HG02759 (cell line): ENCODE data around the gene PMS2.
"Not testable (repeated sequence)": the region's sequence is repeated elsewhere in the genome, so short reads cannot be mapped to it uniquely, and the experiment has no call there.

Source experiments
- ATAC-seq: cut with Tn5 transposase; IDR thresholded peaks from one replicate; pipeline ENCODE4 v1.9.1; 2021; ENCODE audit warnings: mild to moderate bottlenecking, moderate library complexity; ENCODE audit not compliant: unreplicated experiment

Gene PMS2, protein sequence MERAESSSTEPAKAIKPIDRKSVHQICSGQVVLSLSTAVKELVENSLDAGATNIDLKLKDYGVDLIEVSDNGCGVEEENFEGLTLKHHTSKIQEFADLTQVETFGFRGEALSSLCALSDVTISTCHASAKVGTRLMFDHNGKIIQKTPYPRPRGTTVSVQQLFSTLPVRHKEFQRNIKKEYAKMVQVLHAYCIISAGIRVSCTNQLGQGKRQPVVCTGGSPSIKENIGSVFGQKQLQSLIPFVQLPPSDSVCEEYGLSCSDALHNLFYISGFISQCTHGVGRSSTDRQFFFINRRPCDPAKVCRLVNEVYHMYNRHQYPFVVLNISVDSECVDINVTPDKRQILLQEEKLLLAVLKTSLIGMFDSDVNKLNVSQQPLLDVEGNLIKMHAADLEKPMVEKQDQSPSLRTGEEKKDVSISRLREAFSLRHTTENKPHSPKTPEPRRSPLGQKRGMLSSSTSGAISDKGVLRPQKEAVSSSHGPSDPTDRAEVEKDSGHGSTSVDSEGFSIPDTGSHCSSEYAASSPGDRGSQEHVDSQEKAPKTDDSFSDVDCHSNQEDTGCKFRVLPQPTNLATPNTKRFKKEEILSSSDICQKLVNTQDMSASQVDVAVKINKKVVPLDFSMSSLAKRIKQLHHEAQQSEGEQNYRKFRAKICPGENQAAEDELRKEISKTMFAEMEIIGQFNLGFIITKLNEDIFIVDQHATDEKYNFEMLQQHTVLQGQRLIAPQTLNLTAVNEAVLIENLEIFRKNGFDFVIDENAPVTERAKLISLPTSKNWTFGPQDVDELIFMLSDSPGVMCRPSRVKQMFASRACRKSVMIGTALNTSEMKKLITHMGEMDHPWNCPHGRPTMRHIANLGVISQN

GRCh38 chr7:6008668-6009611 lies at the start of gene PMS2, which contains the start of gene AIMP2:
TSS of gene PMS2 (minus strand) at chr7:6009049. CDS start at chr7:6009019, 30 bp downstream.
TSS of gene AIMP2 (plus strand) at chr7:6009272. CDS start at chr7:6009364, 92 bp downstream.
- ATAC-seq, result peak; percentile 96

- ATAC-seq, result no peak
Observed at GRCh38 chr7:6057316-6058129, 48.7 kb upstream of the PMS2 start.

DNA sequence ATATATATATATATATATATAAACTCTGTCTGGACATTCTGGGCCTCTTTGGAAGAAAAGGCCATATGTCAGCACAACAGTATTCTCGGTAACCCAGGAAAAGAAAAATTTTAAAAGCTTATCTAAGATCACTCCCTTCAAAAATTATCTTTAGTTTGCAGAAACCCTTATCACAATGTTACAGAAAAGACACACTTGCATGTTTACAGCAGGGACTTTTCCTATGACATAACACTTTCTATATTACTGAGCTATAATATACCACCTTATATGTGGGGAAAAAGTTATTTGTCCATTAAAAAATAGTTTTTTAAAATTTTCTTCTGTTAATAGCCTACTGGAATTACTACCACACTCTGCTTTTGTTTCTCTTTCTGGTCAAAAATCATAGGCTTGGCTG lies 47.8 kb upstream of the PMS2 start:
- ATAC-seq, result no peak

DNA sequence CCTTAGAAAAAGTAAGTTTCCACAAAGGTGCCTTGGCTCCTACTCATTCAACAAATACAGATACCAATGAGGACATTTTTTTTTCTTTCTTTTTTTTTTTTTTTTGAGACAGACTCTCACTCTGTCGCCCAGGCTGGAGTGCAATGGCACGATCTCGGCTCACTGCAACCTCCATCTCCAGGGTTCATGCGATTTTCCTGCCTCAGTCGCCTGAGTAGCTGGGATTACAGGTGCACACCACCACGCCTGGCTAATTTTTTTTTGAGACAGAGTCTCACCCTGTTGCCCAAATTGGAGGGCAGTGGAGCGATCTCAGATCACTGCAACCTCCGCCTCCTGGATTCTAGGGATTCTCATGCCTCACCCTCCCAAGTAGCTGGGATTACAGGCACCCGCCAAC lies 42.3 kb upstream of the PMS2 start:
- ATAC-seq, result not testable (repeated sequence)

- ATAC-seq, result no peak
Observed at GRCh38 chr7:6049780-6050179, 40.9 kb upstream of the PMS2 start.

DNA sequence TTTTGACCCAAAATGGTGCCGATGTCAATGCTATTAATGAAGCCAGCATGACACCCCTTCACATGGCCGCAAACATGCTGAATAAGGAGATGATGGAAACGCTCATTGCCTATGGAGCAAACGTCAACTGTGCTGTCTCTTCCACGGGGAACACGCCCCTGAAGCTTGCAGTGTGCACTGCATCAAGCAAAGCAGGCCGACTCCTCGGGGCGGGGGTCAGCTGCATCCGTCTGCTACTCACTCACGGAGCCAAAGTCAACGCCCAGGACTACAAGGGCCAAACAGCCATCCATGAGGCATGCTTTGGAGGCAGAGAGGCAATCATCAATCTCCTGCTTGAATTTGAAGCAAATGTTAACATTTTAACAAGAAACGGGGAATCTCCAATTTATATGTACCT lies 26.8 kb upstream of the PMS2 start:
- ATAC-seq, result no peak

GRCh38 chr7:6035165-6035564 lies 26.3 kb upstream of the PMS2 start:
- ATAC-seq, result no peak

DNA sequence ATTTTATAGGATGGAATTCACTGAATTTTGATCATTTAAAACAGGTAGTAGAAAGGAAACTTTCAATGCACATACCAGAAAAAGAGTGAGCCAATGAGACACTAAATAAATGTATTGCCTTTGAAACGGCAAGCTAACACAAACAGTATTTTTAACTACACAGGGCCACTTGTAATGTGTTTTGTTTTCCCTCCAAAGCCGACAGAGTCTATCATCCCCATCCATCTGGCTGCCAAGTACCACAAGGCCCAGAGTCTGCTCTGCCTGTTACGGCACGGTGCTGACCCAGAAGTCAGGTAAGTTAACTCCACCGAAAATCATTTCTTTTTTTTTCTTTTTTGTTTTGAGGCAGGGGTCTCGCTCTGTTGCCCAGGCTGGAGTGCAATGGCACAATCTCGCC lies 23.8 kb upstream of the PMS2 start:
- no peak for ATAC-seq

- ATAC-seq, result no peak
Observed at GRCh38 chr7:6032167-6032566, 23.3 kb upstream of the PMS2 start.

DNA sequence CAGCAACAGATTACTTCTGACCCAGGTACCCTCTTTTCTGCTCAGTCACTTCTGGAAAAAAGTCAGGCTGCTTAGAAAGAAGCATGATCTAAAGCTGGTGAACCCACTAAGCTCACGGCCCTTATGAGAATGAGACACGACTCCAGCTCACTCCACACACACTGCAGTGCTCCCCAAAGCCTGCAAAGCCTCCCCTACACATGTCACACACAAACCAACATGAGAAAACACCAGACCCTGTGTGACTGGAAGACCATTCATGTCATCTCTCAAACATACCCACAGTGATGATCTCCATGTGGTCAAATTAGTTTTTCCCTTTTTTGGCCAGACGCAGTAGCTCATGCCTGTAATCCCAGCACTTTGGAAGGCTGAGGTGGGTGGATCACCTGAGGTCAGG lies 22.7 kb upstream of the PMS2 start:
- no peak for ATAC-seq

DNA sequence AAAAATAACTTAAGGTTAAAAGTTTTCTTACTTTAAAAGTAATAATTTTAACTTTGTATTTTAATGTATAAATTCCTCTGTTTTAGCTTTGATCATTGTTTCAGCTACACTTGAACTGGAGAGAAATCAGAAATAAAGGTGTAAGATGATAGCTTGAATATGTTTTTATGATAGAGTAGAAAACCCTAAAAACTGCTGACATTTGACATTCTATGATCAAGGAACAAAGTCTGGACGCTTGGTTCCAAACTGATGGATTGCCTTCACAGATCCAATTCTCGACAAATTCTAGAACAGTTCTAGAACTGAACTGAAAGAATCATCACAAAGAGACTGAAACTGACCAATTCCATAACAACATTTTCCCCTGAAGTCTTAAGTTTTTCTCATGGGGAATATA lies 22.1 kb upstream of the PMS2 start, which contains the start of gene ANKRD61:
Gene ANKRD61, plus strand, starts transcription at position 389 of the 400 bp plus-strand sequence. Its CDS starts 0 bp downstream, at position 389.
- ATAC-seq, result no peak

- no peak for ATAC-seq
Observed at GRCh38 chr7:6028563-6028962, 19.7 kb upstream of the PMS2 start.

GRCh38 chr7:6027806-6028365 lies 19.0 kb upstream of the PMS2 start:
- ATAC-seq, result no peak

- ATAC-seq, result peak; percentile 14
Observed at GRCh38 chr7:6026820-6027311, 18.0 kb upstream of the PMS2 start.

GRCh38 chr7:6026011-6026819 lies 17.4 kb upstream of the PMS2 start:
- peak; percentile 92 for ATAC-seq

GRCh38 chr7:6023974-6024435 lies 15.2 kb upstream of the PMS2 start:
- no peak for ATAC-seq

- ATAC-seq, result no peak
Observed at GRCh38 chr7:6022707-6023106, 13.9 kb upstream of the PMS2 start.
